ENCODE results near the gene C8A. TPM values are rescaled to one million over a fixed set of nuclear protein-coding genes. Genes with fewer than 3 reads are reported as not detected.

C8A gene
- total and polyA plus RNA-seq, 12 donors = 0.09 TPM; not detected in 11

- intact Hi-C loops (cut with DNase I) = no loop called here
- ATAC-seq = no peak
- 64% methylated on average over 9 of the region's 9 CpGs for WGBS, 2 donors
- no peak for TF ChIP-seq CTCF (IDR thresholded peaks at IDR 0.05)
- Histone ChIP-seq H3K27ac (no peak overlapping the region), H3K27me3 (peaks cover 0 to 10% (median 0%) of the 10 kb centered on the region in 7 donors), H3K4me1 (no peaks in the 10 kb centered on the region), H3K4me3 (no peak overlapping the region), H3K9me3 (peaks cover 0 to 5% (median 0%) of the 10 kb centered on the region in 11 donors), H3K36me3 (no peaks in the 10 kb centered on the region)
- no peak for DNase-seq
These were observed 10.0 kb upstream of the C8A start for GRCh38 chr1:56844545-56845136.

GRCh38 chr1:56845343-56845742, 9.3 kb upstream of the C8A start:
- intact Hi-C loops (cut with DNase I) = no loop called here
- Histone ChIP-seq H3K4me1 (no peaks in the 10 kb centered on the region), H3K27ac (no peak overlapping the region), H3K4me3 (no peak overlapping the region), H3K27me3 (peaks cover 0 to 10% (median 0%) of the 10 kb centered on the region in 7 donors), H3K36me3 (no peaks in the 10 kb centered on the region), H3K9me3 (no peaks in the 10 kb centered on the region)
- WGBS, 2 donors = 90 to 92% methylated on average over 3 of the region's 3 CpGs
- TF ChIP-seq CTCF (IDR thresholded peaks at IDR 0.05) = no peak
- DNase-seq = no peak
- no peak for ATAC-seq

- TF ChIP-seq CTCF (IDR thresholded peaks at IDR 0.05) = no peak
- DNase-seq (no peak), ATAC-seq (no peak)
- intact Hi-C loops (cut with DNase I) = loop anchor here in 1 of 10 donors (10.0 kb wide), 1 partner anchor 115 kb away; the partner anchor contains the start of gene C8B
- H3K4me3 ChIP-seq = no peak overlapping the region
- H3K27ac ChIP-seq = no peak overlapping the region
- peaks cover 0 to 10% (median 0%) of the 10 kb centered on the region in 7 donors for H3K27me3 ChIP-seq
- 77 to 79% methylated on average over 7 of the region's 7 CpGs for WGBS, 2 donors
- H3K4me1 ChIP-seq = no peaks in the 10 kb centered on the region
- H3K36me3 ChIP-seq = no peaks in the 10 kb centered on the region
- H3K9me3 ChIP-seq = no peaks in the 10 kb centered on the region
These were observed 4.8 kb upstream of the C8A start for GRCh38 chr1:56849750-56850149.

- DNase-seq (no peak), ATAC-seq (no peak)
- H3K4me1 ChIP-seq = no peaks in the 10 kb centered on the region
- 82 to 91% methylated on average over 2 of the region's 2 CpGs for WGBS, 2 donors
- no peaks in the 10 kb centered on the region for H3K9me3 ChIP-seq
- H3K27ac ChIP-seq = no peak overlapping the region
- TF ChIP-seq CTCF (IDR thresholded peaks at IDR 0.05) = no peak
- H3K36me3 ChIP-seq = no peaks in the 10 kb centered on the region
- H3K4me3 ChIP-seq = no peak overlapping the region
- H3K27me3 ChIP-seq = peaks cover 0 to 10% (median 0%) of the 10 kb centered on the region in 7 donors
- intact Hi-C loops (cut with DNase I) = loop anchor here in 1 of 10 donors (10.0 kb wide), 1 partner anchor 114 kb away; the partner anchor contains the start of gene C8B
These were observed 4.2 kb upstream of the C8A start for GRCh38 chr1:56850411-56850810.

All from heart right ventricle (tissue), 16 donors.